GM19324 (cell line): ENCODE results near the gene MIEF2.
A peak's percentile ranks its signal among the peaks of the same experiment; 100 is the strongest.
"Not testable (repeated sequence)": the region's sequence is repeated elsewhere in the genome, so short reads cannot be mapped to it uniquely, and the experiment has no call there.

ENCODE experiments used
- ATAC-seq: cut with Tn5 transposase; IDR thresholded peaks from one replicate; pipeline ENCODE4 v1.9.1; 2021; ENCODE audit warnings: mild to moderate bottlenecking, moderate library complexity; ENCODE audit not compliant: unreplicated experiment, low FRiP score

Gene MIEF2

GRCh38 chr17:18260332-18261145, at the start of gene MIEF2:
Gene MIEF2, plus strand, starts transcription at chr17:18260662. Its CDS starts 2,059 bp downstream, at chr17:18262721.
- peak; percentile 84 for ATAC-seq

- ATAC-seq = no peak
These were observed 46.7 kb upstream of the MIEF2 start for GRCh38 chr17:18213666-18214270.

- ATAC-seq = not testable (repeated sequence)
These were observed 43.6 kb upstream of the MIEF2 start for GRCh38 chr17:18216906-18217305.

GRCh38 chr17:18217412-18218015, 42.9 kb upstream of the MIEF2 start:
- no peak for ATAC-seq

- no peak for ATAC-seq
These were observed 41.6 kb upstream of the MIEF2 start for GRCh38 chr17:18218756-18219415.

GRCh38 chr17:18224053-18224386, 36.4 kb upstream of the MIEF2 start:
- ATAC-seq = no peak

- ATAC-seq = no peak
These were observed 35.9 kb upstream of the MIEF2 start for GRCh38 chr17:18224387-18225120.

GRCh38 chr17:18225121-18225641, 35.3 kb upstream of the MIEF2 start, which contains the start of gene LLGL1:
Gene LLGL1, plus strand, starts transcription at chr17:18225635. Its CDS starts 48 bp downstream, at chr17:18225683.
- ATAC-seq = peak; percentile 91

GRCh38 chr17:18225642-18226283, 34.7 kb upstream of the MIEF2 start:
- ATAC-seq = peak; percentile 31

GRCh38 chr17:18226284-18226945, 34.0 kb upstream of the MIEF2 start:
- ATAC-seq = no peak

- ATAC-seq = no peak
These were observed 32.8 kb upstream of the MIEF2 start for GRCh38 chr17:18227635-18228034.

- ATAC-seq = no peak
These were observed 32.2 kb upstream of the MIEF2 start for GRCh38 chr17:18228176-18228682.

- ATAC-seq = no peak
These were observed 31.2 kb upstream of the MIEF2 start for GRCh38 chr17:18229254-18229653.

- ATAC-seq = no peak
These were observed 30.7 kb upstream of the MIEF2 start for GRCh38 chr17:18229771-18230170.

GRCh38 chr17:18230288-18231141, 29.9 kb upstream of the MIEF2 start:
- ATAC-seq = no peak

- ATAC-seq = no peak
These were observed 29.3 kb upstream of the MIEF2 start for GRCh38 chr17:18231164-18231563.

GRCh38 chr17:18233803-18234518, 26.5 kb upstream of the MIEF2 start:
- ATAC-seq = no peak
